Subcutaneous abdominal adipose tissue (tissue), 5 donors: ENCODE measurements around the gene TOR1AIP1.
"Not testable (repeated sequence)": the region's sequence is repeated elsewhere in the genome, so short reads cannot be mapped to it uniquely, and the experiment has no call there.

Experiments used
- H3K27ac ChIP-seq: one replicate; pipeline ENCODE4 v1.7.0; 2013; ENCODE audit warnings: low read depth, mild to moderate bottlenecking, inconsistent platforms, low read length, moderate library complexity
- H3K27me3 ChIP-seq, 5 donors: one replicate each; pipeline ENCODE4 v1.7.0; 2013; ENCODE audit warnings: low read length in 5 of 5, inconsistent platforms in 1 of 5; ENCODE audit not compliant: control insufficient read depth in 5 of 5, insufficient read depth in 4 of 5
- H3K36me3 ChIP-seq, 5 donors: one replicate each; pipeline ENCODE4 v1.7.0; 2013; ENCODE audit warnings: low read length in 5 of 5; ENCODE audit not compliant: control insufficient read depth in 5 of 5, insufficient read depth in 5 of 5
- H3K4me1 ChIP-seq, 5 donors: one replicate each; pipeline ENCODE4 v1.7.0; 2013; ENCODE audit warnings: low read length in 5 of 5, mild to moderate bottlenecking in 3 of 5, moderate library complexity in 1 of 5; ENCODE audit not compliant: control insufficient read depth in 5 of 5, insufficient read depth in 5 of 5
- H3K4me3 ChIP-seq, 5 donors: one replicate each; pipeline ENCODE4 v1.7.0; 2013; ENCODE audit warnings: low read length in 5 of 5, low read depth in 1 of 5
- H3K9ac ChIP-seq, 5 donors: one replicate each; pipeline ENCODE4 v1.7.0; 2013; ENCODE audit warnings: low read length in 5 of 5, mild to moderate bottlenecking in 4 of 5, moderate library complexity in 3 of 5
- H3K9me3 ChIP-seq, 5 donors: one replicate each; pipeline ENCODE4 v1.7.0; 2013; ENCODE audit warnings: low read length in 5 of 5; ENCODE audit not compliant: control insufficient read depth in 5 of 5
- donor health status: healthy.
- donor health status: healthy.
- donor health status: healthy.
- donor health status: healthy.
- donor health status: healthy.

The TOR1AIP1 gene

GRCh38 chr1:179882253-179883039 is at the start of gene TOR1AIP1:
Gene TOR1AIP1, plus strand, starts transcription at chr1:179882285. Its CDS starts 218 bp downstream, at chr1:179882503.
- H3K27me3 ChIP-seq: no peaks in the 10 kb centered on the region
- H3K4me1 ChIP-seq: peaks cover 5 to 47% (median 38%) of the 10 kb centered on the region in 5 donors
- no peaks in the 10 kb centered on the region for H3K9me3 ChIP-seq
- peak within 1 kb of the TSS; percentile 84 to 98 (median 98) for H3K9ac ChIP-seq
- peaks cover 5 to 16% (median 14%) of the 10 kb centered on the region in 5 donors for H3K36me3 ChIP-seq
- H3K27ac ChIP-seq: peak within 1 kb of the TSS; percentile 98
- peak within 1 kb of the TSS; percentile 95 to 97 (median 96) for H3K4me3 ChIP-seq

- H3K36me3 ChIP-seq: peaks cover 0 to 12% (median 4%) of the 10 kb centered on the region in 5 donors
- H3K4me3 ChIP-seq, H3K4me1 ChIP-seq: not testable (repeated sequence)
Measured at GRCh38 chr1:179836686-179837445, 45.2 kb upstream of the TOR1AIP1 start.

GRCh38 chr1:179840107-179840506 is 42.0 kb upstream of the TOR1AIP1 start:
- H3K9ac ChIP-seq: no peak overlapping the region
- H3K4me3 ChIP-seq: no peak overlapping the region
- no peak overlapping the region for H3K27ac ChIP-seq
- H3K9me3 ChIP-seq: no peaks in the 10 kb centered on the region
- no peaks in the 10 kb centered on the region for H3K27me3 ChIP-seq
- peaks cover 0 to 16% (median 8%) of the 10 kb centered on the region in 5 donors for H3K36me3 ChIP-seq
- peaks cover 0 to 8% (median 0%) of the 10 kb centered on the region in 5 donors for H3K4me1 ChIP-seq

More at GRCh38 chr1:179836686-179837445, 45.2 kb upstream of the TOR1AIP1 start:
- H3K9me3 ChIP-seq, H3K27ac ChIP-seq, H3K9ac ChIP-seq, H3K27me3 ChIP-seq: not testable (repeated sequence)

- no peaks in the 10 kb centered on the region for H3K9me3 ChIP-seq
- H3K4me3 ChIP-seq: no peak overlapping the region
- H3K9ac ChIP-seq: no peak overlapping the region
- H3K27ac ChIP-seq: no peak overlapping the region
- H3K36me3 ChIP-seq: peaks cover 42 to 64% (median 53%) of the 10 kb centered on the region in 5 donors
- no peaks in the 10 kb centered on the region for H3K27me3 ChIP-seq
- no peaks in the 10 kb centered on the region for H3K4me1 ChIP-seq
Measured at GRCh38 chr1:179848233-179848632, 33.9 kb upstream of the TOR1AIP1 start.

GRCh38 chr1:179853102-179853501 is 29.0 kb upstream of the TOR1AIP1 start:
- Histone ChIP-seq H3K27me3 (no peaks in the 10 kb centered on the region), H3K4me1 (no peaks in the 10 kb centered on the region), H3K27ac (no peak overlapping the region), H3K9ac (no peak overlapping the region), H3K9me3 (no peaks in the 10 kb centered on the region), H3K4me3 (no peak overlapping the region), H3K36me3 (peaks cover 36 to 55% (median 48%) of the 10 kb centered on the region in 5 donors)

- not testable (repeated sequence) for H3K27ac ChIP-seq, H3K4me1 ChIP-seq, H3K9me3 ChIP-seq, H3K27me3 ChIP-seq, H3K9ac ChIP-seq, H3K4me3 ChIP-seq
- H3K36me3 ChIP-seq: peaks cover 22 to 37% (median 27%) of the 10 kb centered on the region in 5 donors
Measured at GRCh38 chr1:179855831-179856230, 26.3 kb upstream of the TOR1AIP1 start.

- Histone ChIP-seq H3K36me3 (peaks cover 20 to 35% (median 25%) of the 10 kb centered on the region in 5 donors), H3K9me3 (no peaks in the 10 kb centered on the region), H3K9ac (no peak overlapping the region), H3K27ac (no peak overlapping the region), H3K27me3 (no peaks in the 10 kb centered on the region), H3K4me1 (no peaks in the 10 kb centered on the region), H3K4me3 (no peak overlapping the region)
Measured at GRCh38 chr1:179856296-179856695, 25.8 kb upstream of the TOR1AIP1 start.

- H3K9ac ChIP-seq: no peak overlapping the region
- H3K4me1 ChIP-seq: no peaks in the 10 kb centered on the region
- H3K36me3 ChIP-seq: peaks cover 16 to 35% (median 21%) of the 10 kb centered on the region in 5 donors
- H3K4me3 ChIP-seq: no peak overlapping the region
- H3K9me3 ChIP-seq: no peaks in the 10 kb centered on the region
- H3K27me3 ChIP-seq: no peaks in the 10 kb centered on the region
- H3K27ac ChIP-seq: no peak overlapping the region
Measured at GRCh38 chr1:179857009-179857408, 25.1 kb upstream of the TOR1AIP1 start.

GRCh38 chr1:179860652-179861051 is 21.4 kb upstream of the TOR1AIP1 start:
- Histone ChIP-seq H3K4me1 (no peaks in the 10 kb centered on the region), H3K4me3 (no peak overlapping the region), H3K27ac (no peak overlapping the region), H3K36me3 (peaks cover 27 to 53% (median 39%) of the 10 kb centered on the region in 5 donors), H3K9me3 (no peaks in the 10 kb centered on the region), H3K27me3 (no peaks in the 10 kb centered on the region), H3K9ac (no peak overlapping the region)

GRCh38 chr1:179865377-179865776 is 16.7 kb upstream of the TOR1AIP1 start:
- Histone ChIP-seq H3K9me3 (no peaks in the 10 kb centered on the region), H3K36me3 (peaks cover 24 to 57% (median 33%) of the 10 kb centered on the region in 5 donors), H3K27me3 (no peaks in the 10 kb centered on the region), H3K4me3 (no peak overlapping the region), H3K4me1 (no peaks in the 10 kb centered on the region), H3K9ac (no peak overlapping the region), H3K27ac (no peak overlapping the region)
